Measurements from ENCODE around the gene DLL1. TPM values are rescaled to one million over a fixed set of nuclear protein-coding genes. Genes with fewer than 3 reads are reported as not detected.

Gene DLL1
- total RNA-seq, 1 experiment from 2014 or later = not detected

DNA sequence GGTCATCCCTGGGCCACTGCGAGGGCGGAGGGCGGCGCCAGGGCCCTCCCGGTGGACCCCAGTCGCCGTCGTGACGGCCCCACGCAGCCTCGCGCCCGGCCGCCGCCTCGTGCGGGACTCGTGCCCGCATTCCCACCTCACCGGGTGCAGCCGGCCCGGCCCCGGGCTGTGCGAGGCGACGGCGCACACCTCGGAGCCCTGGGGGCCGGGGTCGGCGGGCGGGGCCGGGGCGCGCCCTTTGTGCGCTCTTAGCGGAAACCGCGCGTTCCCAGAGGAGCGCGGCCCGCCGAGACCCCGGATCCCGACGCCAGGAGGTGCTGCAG lies 5.5 kb upstream of the DLL1 start:
- Histone ChIP-seq H3K36me3 (ENCODE audit: low read depth) (no peaks in the 10 kb centered on the region), H3K9me3 (ENCODE audit: insufficient read depth, low read depth) (no peaks in the 10 kb centered on the region), H3K27ac (no peak overlapping the region), H3K4me2 (no peak overlapping the region), H3K4me3 (no peak overlapping the region), H3K27me3 (ENCODE audit: insufficient read depth, low read depth) (peaks cover 44% of the 10 kb centered on the region), H4K20me1 (ENCODE audit: insufficient read depth) (no peaks in the 10 kb centered on the region), H3F3A (ENCODE audit: insufficient read depth, low read depth) (no peaks in the 10 kb centered on the region), H3K79me2 (ENCODE audit: low read depth) (no peaks in the 10 kb centered on the region), H3K4me1 (replicated peaks; ENCODE audit: insufficient read depth) (no peaks in the 10 kb centered on the region), H3K9me2 (ENCODE audit: insufficient read depth) (no peaks in the 10 kb centered on the region), H2AFZ (no peak overlapping the region)
- no peak for DNase-seq
- no TSS peak for BruUV-seq (replicated peaks)
- ChIA-PET POLR2A (ENCODE audit: unreplicated experiment) (no interaction called here), CTCF (no interaction called here)
- intact Hi-C loops (cut with micrococcal nuclease; ENCODE audit: unreplicated experiment) = no loop called here
- no peak for TF ChIP-seq EZH2 (IDR thresholded peaks at IDR 0.05; ENCODE audit: low read depth)
- TF ChIP-seq, protein P1, sequence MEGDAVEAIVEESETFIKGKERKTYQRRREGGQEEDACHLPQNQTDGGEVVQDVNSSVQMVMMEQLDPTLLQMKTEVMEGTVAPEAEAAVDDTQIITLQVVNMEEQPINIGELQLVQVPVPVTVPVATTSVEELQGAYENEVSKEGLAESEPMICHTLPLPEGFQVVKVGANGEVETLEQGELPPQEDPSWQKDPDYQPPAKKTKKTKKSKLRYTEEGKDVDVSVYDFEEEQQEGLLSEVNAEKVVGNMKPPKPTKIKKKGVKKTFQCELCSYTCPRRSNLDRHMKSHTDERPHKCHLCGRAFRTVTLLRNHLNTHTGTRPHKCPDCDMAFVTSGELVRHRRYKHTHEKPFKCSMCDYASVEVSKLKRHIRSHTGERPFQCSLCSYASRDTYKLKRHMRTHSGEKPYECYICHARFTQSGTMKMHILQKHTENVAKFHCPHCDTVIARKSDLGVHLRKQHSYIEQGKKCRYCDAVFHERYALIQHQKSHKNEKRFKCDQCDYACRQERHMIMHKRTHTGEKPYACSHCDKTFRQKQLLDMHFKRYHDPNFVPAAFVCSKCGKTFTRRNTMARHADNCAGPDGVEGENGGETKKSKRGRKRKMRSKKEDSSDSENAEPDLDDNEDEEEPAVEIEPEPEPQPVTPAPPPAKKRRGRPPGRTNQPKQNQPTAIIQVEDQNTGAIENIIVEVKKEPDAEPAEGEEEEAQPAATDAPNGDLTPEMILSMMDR (conservative IDR thresholded peaks at IDR 0.05) = no peak

- H4K20me1 ChIP-seq (ENCODE audit: insufficient read depth) = no peaks in the 10 kb centered on the region
- CTCF ChIA-PET = no interaction called here
- no peaks in the 10 kb centered on the region for H3K36me3 ChIP-seq (ENCODE audit: low read depth)
- no peak overlapping the region for H2AFZ ChIP-seq
- no peak overlapping the region for H3K27ac ChIP-seq
- TF ChIP-seq EZH2 (IDR thresholded peaks at IDR 0.05; ENCODE audit: low read depth) = no peak
- TF ChIP-seq, protein P1 (conservative IDR thresholded peaks at IDR 0.05) = no peak
- no peaks in the 10 kb centered on the region for H3K9me2 ChIP-seq (ENCODE audit: insufficient read depth)
- no peaks in the 10 kb centered on the region for H3K4me1 ChIP-seq (replicated peaks; ENCODE audit: insufficient read depth)
- peaks cover 44% of the 10 kb centered on the region for H3K27me3 ChIP-seq (ENCODE audit: insufficient read depth, low read depth)
- H3K9me3 ChIP-seq (ENCODE audit: insufficient read depth, low read depth) = no peaks in the 10 kb centered on the region
- H3K79me2 ChIP-seq (ENCODE audit: low read depth) = no peaks in the 10 kb centered on the region
- peak overlapping the region; percentile 19; the same call in 1 of the 2 replicates for H3K4me2 ChIP-seq
- no peak for DNase-seq
- intact Hi-C loops (cut with micrococcal nuclease; ENCODE audit: unreplicated experiment) = no loop called here
- no TSS peak for BruUV-seq (replicated peaks)
- no peaks in the 10 kb centered on the region for H3F3A ChIP-seq (ENCODE audit: insufficient read depth, low read depth)
- H3K4me3 ChIP-seq = no peak overlapping the region
- POLR2A ChIA-PET (ENCODE audit: unreplicated experiment) = no interaction called here
These were observed 4.9 kb upstream of the DLL1 start for GRCh38 chr6:170295510-170296422.

GRCh38 chr6:170294813-170295509 lies 4.1 kb upstream of the DLL1 start:
- no peaks in the 10 kb centered on the region for H3K9me2 ChIP-seq (ENCODE audit: insufficient read depth)
- POLR2A ChIA-PET (ENCODE audit: unreplicated experiment) = no interaction called here
- H3K36me3 ChIP-seq (ENCODE audit: low read depth) = no peaks in the 10 kb centered on the region
- H3F3A ChIP-seq (ENCODE audit: insufficient read depth, low read depth) = no peaks in the 10 kb centered on the region
- H3K4me3 ChIP-seq = no peak overlapping the region
- CTCF ChIA-PET = no interaction called here
- no peak overlapping the region for H3K27ac ChIP-seq
- no peaks in the 10 kb centered on the region for H3K79me2 ChIP-seq (ENCODE audit: low read depth)
- H3K4me2 ChIP-seq = no peak overlapping the region
- H2AFZ ChIP-seq = no peak overlapping the region
- intact Hi-C loops (cut with micrococcal nuclease; ENCODE audit: unreplicated experiment) = loop anchor here (5.0 kb wide), 1 partner anchor 463 kb away; no protein-coding TSS in a partner anchor
- no TSS peak for BruUV-seq (replicated peaks)
- no peaks in the 10 kb centered on the region for H4K20me1 ChIP-seq (ENCODE audit: insufficient read depth)
- DNase-seq = no peak
- TF ChIP-seq, protein P1 (conservative IDR thresholded peaks at IDR 0.05) = no peak
- no peak for TF ChIP-seq EZH2 (IDR thresholded peaks at IDR 0.05; ENCODE audit: low read depth)
- no peaks in the 10 kb centered on the region for H3K4me1 ChIP-seq (replicated peaks; ENCODE audit: insufficient read depth)
- H3K9me3 ChIP-seq (ENCODE audit: insufficient read depth, low read depth) = no peaks in the 10 kb centered on the region
- H3K27me3 ChIP-seq (ENCODE audit: insufficient read depth, low read depth) = peaks cover 44% of the 10 kb centered on the region

Data from PC-9 (cell line).